NAMALWA (cell line): Measurements from ENCODE around the gene GAMT.

Experiments used
- DNase-seq: peaks from one replicate; pipeline ENCODE4 v3.0.0-alpha.2; 2015; ENCODE audit warnings: low spot score

GAMT gene

GRCh38 chr19:1365319-1366269 is 35.7 kb downstream of the GAMT start:
- no peak for DNase-seq

DNA sequence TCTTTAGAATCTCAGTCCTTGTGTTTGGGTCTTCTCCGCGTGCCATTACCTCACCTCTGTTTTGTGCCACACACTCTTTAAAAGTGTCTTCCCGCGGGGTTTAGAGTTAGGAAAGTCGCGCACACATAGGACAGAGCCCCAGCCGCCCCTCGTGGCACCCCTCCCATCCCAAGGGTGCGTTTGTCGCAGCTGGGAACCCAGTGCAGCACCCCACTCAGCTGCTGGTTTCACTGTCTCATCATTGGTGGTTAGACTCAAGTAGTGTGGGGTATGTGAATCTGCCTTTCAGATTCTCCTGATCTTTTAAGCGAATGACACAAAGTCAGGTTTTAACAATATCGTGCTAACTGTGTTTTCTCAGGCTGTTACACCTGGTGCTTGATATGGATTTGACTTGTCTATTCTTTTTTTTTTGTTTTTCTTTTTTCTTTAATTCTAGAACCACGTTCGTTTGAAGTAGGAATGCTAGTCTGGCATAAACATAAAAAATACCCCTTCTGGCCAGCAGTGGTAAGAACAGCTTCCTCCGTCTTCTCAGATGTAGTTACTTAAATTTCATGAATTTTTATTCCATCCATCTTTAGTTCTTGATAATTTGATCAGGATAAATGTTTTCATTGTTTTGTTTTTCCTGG is 37.2 kb downstream of the GAMT start:
- peak; percentile 34 for DNase-seq

- no peak for DNase-seq
These were observed 37.7 kb downstream of the GAMT start for GRCh38 chr19:1363599-1363998.

DNA sequence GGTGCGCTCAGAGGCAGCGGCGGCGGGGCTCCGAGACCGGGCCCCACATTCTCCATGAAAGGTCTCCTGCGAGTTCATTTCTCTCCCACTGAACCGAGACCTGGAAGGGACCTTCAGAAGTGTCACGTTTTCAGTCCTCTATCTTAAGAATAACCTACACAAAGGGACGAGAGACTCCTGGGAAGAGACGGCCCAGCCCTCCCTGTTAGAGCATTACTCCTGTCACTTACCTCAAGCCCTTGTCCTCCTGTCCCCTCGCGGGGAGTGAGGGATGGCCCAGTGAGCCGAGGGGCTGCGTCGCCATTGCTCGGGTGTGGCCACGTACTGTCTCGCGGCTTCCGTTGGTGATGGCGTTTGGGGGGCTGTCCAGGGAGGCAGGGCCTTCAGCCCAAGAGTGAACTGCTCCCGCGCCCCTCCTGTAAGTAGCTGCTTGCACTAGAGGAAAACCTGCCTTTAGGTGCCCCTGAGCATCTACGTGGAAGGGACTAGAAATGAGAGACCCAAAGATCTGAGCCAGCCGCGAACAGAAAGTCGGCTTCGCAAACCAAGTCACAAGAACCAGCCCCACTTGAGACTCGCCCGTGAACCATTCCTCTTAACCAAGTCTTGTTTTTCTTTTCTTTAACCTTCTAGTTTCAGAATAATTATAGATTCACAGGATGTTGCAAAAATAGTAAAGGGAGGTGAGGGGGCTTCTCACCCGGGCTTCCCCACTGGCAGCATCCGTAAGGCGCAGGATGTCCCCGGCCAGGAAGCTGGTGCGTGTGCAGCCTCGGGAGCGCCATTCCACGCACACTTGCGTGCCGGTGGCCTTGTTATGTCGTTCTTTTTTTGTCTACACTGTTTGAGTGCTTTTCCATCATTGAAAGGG is 38.7 kb downstream of the GAMT start:
- no peak for DNase-seq

GRCh38 chr19:1361601-1362386 is 39.5 kb downstream of the GAMT start:
- no peak for DNase-seq

DNA sequence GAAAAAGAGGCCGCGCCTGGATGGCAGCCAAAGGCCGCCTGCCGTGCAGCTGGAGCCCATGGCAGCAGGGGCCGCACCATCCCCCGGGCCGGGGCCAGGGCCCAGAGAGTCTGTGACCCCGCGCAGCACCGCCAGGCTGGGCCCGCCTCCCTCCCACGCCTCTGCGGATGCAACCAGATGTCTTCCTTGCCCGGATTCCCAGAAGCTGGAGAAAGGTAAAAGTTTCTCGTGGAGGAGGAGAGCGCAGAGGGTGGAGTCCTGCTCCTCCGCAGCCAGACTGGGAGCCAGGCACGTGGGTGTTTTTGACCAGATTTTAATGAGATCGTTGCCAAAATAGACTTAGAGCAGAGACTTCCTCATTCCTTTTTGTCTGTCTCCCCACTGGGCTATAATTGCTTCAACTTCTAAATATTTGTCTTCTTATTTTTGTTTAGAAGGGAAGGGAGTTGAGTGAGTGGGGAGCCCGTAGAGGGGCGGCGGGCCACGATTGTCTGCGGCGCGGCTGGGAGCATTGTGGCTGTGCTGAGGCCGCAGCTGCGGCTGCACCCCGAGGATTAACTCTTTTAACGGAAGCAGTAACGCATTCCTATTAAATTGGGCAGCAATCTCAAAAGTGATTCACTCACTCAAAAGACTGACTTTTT is 40.4 kb downstream of the GAMT start:
- DNase-seq = no peak

- no peak for DNase-seq
These were observed 41.1 kb downstream of the GAMT start for GRCh38 chr19:1360126-1360817.

DNA sequence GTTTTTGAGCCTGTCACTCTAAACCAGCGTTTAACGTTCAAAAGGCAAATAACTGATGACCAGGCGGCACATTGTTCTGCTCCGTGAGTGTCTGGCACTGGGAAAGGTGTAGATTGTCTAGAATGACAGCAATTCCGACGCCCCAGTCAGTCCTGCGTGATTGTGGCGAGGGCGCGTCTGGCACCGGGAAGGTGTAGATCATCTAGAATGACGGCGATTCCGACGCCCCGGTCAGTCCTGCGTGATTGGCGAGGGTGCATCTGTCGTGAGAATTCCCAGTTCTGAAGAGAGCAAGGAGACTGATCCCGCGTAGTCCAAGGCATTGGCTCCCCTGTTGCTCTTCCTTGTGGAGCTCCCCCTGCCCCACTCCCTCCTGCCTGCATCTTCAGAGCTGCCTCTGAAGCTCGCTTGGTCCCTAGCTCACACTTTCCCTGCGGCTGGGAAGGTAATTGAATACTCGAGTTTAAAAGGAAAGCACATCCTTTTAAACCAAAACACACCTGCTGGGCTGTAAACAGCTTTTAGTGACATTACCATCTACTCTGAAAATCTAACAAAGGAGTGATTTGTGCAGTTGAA is 43.7 kb downstream of the GAMT start:
- no peak for DNase-seq

GRCh38 chr19:1356508-1356865 is 44.9 kb downstream of the GAMT start:
- no peak for DNase-seq

GRCh38 chr19:1355568-1356507 is 45.5 kb downstream of the GAMT start:
- DNase-seq = no peak

- no peak for DNase-seq
These were observed 46.3 kb downstream of the GAMT start for GRCh38 chr19:1354970-1355567.

DNA sequence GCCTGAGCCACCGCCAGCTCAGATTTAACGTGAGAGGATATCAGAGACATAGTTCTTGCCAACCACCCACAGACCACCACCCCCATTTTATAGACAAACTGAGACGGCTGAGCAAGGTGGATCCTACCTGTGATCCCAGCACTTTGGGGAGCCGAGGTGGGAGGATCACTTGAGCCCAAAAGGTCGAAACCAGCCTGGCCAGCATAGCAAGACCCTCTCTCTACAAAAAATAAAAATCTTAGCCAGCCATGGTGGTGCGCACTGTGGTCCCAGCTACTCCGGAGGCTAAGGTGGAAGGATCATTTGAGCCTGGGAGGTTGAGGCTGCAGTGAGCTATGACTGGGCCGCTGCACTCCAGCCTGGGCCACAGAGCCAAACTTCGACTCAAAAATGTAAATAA is 48.2 kb downstream of the GAMT start:
- no peak for DNase-seq

- DNase-seq = no peak
These were observed 49.9 kb downstream of the GAMT start for GRCh38 chr19:1351381-1351851.

- DNase-seq = no peak
These were observed 50.5 kb downstream of the GAMT start for GRCh38 chr19:1350867-1351266.

DNA sequence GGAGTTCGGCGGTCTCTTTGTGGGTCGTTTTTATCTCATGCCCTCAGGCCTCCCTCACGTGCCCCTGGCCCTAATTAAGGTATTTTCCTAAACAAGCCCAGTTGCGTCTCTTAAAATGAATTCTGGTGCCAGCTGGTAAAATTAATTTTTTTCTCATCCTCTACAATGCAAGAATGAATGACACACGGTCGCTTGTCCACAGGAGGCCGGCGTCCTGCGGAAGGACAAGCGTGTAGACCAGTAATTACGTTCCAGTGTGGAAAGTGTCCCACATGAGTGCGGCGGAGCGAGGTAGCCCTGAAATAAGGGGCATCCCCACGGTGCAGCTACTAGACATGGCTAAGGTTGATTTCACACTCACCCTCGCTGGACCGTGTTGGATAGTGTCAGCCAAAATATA is 52.1 kb downstream of the GAMT start:
- no peak for DNase-seq
